ENCODE measurements around the gene OR1F1.
"Not testable (repeated sequence)": the region's sequence is repeated elsewhere in the genome, so short reads cannot be mapped to it uniquely, and the experiment has no call there.

Gene OR1F1

DNA sequence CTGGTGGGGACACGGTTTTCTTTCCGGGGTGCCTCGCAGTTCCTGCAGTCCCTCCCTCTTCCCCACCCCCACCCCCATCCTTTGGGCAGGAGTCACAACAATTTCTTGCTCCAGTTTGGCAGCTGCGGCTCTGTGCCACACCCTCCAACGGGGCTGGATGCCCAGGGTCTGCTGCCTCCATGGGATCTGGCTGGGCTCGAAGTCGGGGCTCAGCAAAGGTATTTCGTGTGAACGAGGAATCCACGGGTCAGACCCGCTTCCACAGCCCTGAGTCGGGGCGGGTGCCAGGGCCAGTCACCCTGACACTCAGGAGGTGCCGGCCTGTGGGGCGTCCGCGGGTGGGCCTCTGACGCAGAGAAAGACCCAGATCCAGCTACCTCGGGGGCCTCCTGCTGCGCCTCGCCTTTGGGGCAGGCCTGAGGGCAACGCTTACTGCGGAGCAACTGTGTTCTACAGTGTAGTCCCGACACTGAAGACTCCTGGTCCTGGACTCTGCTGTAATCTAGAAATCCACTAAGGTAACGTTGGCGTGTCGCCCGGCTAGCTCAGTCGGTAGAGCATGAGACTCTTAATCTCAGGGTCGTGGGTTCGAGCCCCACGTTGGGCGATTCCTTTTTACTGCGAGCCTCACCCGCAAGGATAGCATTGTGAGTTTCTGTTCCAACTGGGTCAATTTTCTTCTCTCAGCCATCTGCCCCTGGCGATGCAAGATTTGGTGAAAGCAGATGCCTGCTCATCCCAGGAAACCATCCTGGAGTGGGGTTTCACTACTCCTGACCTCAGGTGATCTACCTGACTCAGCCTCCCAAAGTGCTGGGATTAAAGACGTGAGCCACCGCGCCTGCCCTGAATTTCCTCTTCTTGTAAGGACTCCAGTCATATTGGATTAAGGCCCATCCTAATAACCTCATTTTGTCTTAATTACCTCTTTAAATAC, 12.6 kb upstream of the OR1F1 start:
- no peak for DNase-seq

DNA sequence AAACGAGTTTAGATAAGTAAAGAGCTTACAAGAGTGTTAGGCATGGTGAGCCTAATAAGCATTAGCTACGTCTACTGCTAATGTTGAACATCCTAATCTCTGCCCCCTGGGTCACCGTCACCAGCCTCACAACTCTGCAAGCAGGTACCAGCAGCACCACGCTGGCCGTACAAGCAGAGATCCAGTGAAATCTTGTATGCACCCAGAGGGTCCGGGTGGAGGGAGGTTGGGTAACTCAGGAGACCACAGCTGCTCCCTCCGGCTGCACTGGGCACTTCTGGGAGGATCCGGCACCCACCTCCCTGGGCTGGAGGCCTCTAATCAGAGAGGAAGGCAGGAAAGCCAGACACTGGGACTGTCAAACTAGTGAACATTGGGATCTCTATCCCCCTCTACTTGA, 8.4 kb upstream of the OR1F1 start:
- no peak for DNase-seq

DNA sequence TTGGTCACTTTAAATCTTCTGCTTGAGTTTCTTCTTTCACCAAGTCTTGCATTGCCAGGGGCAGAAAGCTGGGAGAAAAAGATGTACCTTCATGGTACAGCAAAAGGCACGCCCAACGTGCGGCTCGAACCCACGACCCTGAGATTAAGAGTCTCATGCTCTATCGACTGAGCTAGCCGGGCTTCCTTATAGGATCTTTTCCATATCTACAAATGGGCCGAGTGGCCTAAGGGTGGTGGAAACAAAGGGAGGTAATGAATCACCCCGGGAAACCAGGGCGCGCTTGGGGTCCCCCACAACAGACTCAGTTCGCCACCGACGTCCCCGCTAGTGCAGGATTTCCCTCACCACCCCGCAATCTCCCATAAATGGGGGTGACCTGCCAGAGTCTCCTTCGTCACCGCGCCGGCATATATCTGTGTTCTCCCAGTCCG, 7.5 kb upstream of the OR1F1 start:
- DNase-seq, result no peak

DNA sequence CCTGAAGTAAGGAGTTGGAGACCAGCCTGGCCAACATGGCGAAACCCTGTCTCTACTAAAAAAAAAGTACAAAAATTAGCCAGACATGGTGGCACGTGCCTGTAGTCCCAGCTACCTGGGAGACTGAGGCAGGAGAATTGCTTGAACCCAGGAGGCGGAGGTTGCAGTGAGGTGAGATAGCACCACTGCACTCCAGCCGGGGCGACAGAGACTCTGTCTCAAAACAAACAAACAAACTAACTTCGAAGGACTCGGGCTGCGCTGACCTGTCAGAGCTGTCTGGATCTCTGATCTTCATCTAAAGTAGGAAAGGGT, 5.8 kb upstream of the OR1F1 start:
- DNase-seq, result not testable (repeated sequence)

DNA sequence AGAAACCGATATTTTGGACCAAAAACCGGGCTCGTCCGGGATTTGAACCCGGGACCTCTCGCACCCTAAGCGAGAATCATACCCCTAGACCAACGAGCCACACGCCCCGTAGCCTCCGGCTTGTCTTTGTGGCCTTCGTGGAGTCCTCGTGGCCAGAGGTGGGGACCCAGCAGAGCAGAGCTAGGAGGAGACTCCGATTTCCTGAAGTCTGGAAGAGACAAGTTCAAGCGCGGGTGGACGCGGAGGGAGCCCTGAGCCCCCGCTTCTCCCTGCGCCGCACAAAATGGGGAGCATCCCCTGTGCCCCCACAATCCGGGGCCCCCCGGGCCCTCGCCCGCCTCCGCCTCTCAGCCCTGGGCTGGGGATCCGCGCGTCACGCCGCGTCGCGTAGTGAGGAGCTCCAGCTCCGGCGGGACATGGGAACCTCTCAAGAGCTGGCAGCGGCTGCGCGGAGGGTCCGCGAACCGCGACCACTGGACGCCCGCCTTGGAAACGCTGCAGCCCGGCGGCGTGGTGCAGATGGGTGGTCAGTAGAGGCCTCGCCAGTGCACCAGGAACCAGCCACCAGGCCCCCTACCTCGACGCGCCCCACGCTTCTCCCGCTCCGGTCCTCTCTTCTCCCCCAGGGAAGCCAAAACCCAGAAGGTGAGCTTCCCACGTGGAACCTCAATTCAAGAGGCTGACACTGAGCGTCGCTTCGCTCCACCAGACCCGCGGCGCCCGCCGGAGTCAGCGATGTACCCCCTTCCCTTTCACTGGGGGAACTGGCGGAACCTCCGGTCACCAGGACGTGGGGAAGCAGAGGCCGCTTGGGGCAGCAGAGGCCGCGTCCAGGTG, 5.2 kb upstream of the OR1F1 start:
- peak; percentile 80 for DNase-seq

DNA sequence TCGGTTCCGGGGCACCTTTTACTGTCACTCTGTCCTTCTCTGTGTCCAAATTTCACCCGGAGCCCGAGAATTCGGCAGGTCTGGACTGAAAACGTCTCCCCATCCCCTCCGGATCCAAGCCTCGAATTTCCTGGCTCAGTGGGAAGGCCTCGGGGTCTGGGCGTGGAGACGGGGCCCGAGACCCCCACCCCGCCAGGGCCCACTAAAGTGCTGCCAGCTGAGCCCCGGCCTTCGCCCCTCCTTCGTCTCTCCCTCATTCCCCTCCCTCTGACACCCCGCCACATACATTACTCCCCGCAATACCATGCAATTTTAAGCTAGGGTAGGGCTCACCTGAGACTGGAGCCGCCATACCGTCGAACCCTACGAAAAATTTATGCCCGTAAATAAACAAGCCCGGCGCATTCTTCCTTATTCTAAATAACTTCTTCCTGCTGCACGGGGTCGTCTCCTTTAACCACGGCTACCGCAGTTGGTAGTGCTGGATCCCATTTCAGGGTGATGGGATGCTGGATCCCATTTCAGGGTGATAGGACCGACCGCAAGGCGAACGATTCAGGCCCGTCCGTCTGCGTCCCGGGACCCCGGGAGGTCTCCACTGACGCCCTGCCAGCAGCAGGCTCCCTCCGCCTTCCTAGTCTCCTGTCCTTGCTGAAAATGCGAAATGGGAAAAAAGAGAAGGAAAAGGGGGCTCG, 4.4 kb upstream of the OR1F1 start:
- peak; percentile 46 for DNase-seq

DNA sequence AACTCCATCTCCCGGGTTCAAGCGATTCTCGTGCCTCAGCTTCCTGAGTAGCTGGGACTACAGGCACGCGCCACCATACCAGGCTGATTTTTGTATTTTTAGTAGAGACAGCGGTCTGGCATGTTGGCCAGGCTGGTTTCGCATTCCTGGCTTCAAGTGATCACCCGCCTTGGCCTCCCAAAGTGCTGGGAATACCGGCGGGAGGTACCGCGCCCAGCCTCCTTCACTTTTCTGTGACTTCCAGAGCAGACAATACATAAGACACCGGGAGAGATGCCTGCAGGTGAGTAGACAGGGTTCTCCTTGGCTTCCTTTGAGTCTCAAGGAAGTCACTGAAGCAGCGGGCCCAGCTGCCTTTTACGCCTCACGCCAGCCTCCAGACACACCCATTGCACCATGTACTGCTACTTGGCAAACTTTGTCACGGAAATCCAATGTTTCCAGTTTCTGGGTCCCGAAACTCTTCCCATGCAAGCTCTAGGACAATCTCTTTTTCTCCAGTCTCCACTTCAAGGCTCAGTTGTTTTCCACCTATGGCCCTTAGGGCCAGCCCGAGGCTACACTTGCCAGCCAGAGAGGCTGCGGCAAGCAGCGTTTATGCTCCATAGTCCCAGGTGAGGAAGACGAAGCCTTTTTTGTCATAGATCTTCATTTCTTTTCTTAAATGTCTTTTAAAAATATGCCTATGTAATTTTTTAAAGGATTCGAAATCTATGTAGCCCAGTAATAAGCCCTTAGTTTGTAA, 886 bp upstream of the OR1F1 start:
- no peak for DNase-seq

DNA sequence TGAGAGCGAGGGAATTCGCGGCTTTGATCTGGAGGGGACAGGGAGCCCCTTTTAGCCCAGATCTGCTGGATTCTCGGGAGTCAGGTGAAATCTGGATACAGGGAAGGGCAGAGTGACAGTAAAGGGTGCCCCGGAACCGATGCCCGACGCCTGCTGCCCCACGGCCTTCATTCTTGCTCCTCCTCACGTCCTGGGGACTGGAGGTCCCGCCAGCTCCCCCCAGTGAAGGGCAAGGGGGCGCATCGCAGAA, 596 bp downstream of the OR1F1 start:
- DNase-seq, result peak; percentile 71

DNA sequence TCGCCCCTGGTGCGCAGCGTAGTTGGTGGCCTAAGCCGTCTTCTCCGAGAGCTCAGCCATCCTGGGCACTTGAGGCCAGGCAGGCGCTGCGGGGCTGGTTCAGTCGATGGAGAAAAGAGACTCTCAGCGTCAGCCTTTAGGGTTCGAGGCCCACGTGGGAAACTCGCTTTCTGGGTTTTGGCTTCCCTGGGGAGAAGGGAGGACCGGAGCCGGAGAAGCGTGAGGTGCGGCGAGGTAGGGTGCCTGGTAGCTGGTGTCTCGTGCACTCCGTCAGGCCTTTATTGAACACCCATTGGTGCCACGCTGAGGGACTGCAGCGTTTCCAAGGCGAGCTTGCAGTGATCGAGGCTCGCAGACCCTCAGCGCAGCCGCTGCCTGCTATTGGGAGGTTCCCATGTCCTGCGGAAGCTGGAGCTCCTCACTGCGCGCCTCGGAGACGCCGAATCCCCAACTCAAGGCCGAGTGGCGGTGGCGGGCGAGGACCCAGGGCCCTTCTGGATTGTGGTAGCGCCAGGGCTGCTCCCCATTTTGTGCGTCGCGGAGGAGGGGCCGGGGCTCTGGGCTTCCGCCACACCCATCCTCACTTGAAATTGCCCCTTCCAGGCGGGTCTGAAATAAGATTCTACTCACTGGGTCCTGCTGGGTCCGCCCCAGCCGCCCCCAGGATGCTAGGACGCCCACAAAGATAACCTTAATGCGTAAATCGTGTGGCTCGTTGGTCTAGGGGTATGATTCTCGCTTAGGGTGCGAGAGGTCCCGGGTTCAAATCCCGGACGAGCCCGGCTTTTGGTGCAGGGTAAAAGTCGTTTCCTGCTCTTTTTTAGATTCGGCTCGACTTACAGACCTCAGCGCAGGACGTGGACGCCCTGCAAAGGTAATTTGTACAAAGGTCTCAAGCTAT, 1.2 kb downstream of the OR1F1 start:
- DNase-seq, result peak; percentile 74

DNA sequence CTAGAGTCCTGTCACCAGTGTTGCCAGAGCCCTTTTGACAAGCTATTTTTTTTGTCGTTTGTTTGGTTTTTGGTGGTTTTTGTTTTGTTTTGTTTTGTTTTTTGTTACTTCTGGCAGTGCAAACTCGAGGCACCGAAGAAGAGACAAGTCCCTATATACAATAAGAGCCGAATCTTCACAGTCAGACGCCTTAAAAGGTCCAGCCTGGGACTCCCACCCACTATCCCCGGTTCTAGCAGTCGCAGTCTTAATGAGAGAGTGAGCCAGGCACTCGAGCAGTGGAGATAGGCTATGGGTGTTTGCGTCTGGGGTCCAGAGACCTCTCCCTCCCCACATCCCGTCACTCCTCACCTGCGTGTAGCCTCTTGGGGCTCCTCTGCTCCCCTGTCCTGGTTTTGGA, 1.9 kb downstream of the OR1F1 start:
- DNase-seq, result no peak

DNA sequence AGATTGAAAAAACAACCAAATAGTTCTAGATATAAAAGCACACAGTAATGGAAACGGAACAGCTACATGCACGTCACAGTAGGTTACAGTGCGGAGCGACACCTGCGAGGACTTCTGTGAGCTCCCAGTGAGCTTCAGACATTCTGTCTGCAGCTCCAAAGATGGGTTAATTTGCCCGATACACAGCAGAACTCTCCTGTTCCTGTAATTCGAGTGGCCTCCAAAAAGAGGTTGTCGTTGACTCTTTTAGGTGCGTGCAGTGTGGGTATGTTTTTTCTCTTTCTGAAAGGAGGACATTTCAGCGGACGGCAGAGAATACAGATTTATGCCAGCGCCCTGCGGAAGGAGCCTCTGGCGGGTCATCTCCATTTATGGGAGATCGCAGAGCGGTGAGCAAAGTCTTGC, 2.9 kb downstream of the OR1F1 start:
- DNase-seq, result peak; percentile 59

DNA sequence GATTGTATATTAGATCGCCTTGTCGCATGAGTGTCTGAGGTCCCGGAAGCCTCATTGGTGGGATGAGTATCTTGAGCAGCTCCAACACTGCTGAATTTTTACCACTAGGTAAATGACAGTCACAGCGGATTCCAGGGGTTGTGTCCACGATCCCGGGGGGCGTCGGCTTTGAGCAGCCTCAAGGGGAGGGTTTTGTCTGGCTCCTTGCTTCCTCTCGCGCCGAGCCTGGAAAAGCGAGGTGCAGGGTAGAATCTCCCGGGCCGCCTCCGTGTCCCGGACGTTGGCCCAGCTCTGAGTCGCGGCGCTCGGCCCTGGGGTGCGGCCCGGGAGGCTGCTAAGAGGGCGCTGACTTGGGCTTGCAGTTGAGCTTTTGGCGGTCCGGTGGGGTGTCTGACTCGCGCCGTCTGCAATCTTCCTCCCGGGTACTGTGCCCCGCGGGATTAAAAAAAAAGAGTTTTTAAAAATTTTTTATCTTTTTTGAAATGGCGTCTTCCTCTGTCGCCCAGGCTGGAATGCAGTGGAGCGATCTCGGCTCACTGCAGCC, 4.5 kb downstream of the OR1F1 start:
- no peak for DNase-seq

DNA sequence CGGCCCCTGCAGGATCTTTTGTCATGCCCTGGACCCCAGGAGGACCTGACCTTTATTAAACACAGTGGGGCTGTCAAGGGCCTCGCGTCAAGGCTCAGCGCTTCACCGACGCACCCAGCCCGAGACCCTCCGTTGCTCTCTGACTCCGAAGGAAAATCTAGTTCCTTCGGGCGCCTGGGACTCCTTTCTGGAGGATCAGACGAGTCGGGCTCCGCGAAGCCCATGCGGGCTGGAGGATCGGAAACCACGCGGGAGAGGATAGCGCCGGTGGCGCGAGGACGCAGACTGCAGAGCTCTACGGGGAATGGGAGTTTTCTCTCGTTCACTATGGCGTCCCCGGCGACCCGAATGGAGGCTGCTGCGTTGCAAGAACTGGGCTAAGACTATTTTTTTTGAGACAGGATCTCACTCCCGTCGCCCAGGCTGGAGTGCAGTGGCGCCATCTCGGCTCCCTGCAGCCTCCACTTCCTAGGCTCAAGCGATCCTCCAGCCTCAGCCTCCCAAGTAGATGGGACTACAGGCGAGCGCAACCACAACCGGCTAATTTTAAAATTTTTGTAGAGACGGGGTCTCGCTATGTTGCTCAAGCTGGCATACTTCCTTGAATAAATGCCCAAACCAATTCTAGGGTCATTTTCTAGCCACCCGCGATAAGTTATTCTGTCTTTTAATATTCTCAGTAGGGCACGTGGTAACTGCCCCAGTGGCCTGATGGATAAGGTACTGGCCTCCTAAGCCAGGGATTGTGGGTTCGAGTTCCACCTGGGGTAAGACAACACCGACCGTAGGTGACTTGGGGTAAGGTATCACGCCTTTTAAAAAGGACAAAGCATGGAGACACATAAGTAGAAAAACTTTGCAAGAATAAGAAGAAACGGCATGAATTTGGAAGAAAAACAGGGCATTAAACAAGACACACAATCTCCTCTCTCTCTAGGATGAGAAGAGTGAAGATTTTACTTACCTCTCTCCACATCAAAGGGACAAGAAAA, 5.5 kb downstream of the OR1F1 start:
- no peak for DNase-seq

DNA sequence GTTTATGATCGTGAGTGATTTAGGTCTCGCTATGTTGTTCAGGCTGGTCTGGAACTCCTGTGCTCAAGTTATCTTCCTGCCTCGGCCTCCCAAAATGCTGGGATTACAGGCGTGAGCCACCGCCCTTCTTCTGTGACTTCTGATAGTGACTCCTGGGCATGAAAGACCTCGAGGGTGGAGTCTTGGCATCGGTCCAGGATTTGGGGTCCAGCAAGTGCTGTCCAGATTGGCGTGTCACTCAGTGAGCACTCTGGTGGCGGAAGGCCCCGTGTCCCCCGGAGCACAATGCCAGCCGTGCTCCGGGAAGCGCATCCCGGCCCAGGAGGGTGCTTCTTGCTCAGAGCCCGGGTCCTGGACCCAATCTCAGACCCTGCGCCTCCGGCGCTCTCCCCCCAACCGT, 6.8 kb downstream of the OR1F1 start:
- no peak for DNase-seq

DNA sequence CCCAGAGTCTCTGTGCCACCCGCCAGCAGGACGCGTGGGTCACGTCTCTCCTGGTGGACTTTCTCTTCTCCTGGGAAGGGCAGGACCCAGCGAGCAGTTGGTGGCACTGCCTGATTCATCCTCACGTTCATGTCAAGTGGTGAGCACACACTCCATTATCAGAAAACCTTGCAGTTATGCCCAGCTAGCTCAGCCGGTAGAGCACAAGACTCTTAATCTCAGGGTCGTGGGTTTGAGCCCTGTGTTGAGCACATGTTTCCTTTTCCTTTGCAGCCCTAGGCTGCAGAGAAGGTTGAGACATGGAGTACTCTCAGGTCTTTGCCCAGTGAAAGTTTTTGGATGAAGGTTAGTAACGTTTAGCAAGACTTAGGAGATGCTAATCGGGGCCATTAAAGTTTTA, 8.0 kb downstream of the OR1F1 start:
- DNase-seq, result no peak

DNA sequence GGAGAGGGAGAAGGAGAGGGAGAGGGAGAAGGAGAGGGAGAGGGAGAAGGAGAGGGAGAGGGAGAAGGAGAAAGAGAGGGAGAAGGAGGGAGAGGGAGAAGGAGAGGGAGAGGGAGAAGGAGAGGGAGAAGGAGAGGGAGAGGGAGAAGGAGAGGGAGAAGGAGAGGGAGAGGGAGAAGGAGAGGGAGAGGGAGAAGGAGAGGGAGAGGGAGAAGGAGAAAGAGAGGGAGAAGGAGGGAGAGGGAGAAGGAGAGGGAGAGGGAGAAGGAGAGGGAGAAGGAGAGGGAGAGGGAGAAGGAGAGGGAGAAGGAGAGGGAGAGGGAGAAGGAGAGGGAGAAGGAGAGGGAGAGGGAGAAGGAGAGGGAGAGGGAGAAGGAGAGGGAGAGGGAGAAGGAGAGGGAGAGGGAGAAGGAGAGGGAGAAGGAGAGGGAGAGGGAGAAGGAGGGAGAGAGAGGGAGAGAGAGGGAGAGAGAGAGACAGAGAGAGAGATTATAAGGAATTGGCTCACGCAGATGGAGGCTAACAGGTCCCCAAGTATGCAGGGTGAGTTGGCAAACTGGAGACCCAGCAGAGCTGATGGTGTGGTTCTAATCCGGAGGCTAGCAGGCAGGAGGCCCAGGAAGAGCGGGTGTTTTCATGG, 9.8 kb downstream of the OR1F1 start:
- DNase-seq, result not testable (repeated sequence)

DNA sequence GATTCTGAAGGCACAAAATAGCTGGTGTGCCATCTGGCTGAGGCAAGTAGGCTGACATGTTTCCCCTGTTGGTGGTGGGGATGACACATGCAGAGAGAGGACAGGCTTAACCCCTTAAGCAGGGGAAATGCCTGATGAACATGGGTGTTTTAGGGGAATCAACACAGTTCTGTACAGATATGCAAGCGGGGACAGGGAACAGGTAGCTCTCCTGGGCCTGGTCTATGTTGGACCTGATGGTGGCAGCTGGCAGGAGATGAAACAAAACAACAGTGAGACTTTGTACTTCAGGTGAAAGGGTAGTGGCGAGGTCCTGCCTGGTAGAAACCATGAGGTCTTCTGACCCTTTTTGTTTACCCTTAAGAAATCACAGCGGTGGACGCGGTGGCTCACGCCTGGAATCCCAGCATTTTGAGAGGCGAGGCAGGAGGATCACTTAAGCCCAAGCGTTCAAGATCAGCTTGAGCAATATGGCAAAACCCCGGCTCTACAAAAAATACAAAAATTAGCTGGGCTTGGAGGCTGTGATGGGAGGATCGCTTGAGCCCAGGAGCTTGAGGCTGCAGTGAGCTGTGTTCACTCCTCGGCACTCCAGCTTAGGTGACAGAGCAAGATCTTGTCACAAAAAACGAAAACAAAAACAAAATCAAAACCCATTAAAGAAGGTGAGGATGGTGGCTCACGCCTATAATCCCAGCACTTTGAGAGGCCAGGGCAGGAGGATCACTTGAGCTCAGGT, 10.5 kb downstream of the OR1F1 start:
- no peak for DNase-seq

DNA sequence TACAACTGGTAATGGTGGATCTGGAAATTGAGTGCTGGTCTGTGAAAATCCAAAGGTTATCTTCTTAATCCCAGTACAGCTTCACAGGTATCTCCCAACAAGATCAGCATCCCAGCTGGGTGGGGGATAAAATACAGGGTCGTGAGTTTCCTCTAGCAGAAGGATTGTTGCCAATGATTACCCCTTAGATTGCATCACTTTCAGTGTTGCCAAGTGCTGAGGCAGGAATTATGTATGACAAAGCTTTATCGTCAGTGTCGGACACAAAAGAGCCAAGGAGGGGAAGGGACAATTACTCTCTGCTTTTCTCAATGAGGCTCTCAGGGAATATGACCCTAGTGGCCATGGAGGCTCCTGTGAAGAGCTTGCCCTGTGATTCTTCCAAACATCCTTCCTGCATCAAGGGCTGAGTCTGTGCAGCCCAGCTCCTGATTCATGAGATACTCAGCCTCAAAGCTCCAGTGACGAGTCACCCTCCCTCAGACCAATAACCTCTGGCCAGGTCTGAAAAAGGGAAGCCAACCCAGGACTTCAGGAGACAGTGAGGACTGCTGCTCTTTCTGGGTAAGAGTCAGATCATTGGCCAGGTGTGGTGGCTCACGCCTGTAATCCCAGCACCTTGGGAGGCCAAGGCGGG, 15.0 kb downstream of the OR1F1 start:
- no peak for DNase-seq

DNA sequence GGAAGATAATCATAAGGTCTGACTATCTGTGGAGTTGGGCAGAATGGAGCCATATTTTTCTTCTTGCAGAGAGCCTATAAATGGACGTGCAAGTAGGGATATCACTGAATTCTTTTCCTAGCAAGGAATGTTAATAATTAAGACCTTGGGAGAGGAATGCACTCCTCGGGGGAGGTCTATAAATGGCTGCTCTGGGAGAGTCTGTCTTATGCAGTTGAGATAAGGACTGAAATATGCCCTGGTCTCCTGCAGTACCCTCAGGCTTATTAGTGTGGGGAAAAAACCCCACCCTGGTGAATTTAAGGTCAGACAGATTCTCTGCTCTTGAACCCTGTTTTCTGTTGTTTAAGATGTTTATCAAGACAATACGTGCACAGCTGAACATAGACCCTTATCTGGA, 17.9 kb downstream of the OR1F1 start:
- not testable (repeated sequence) for DNase-seq
